ENCODE results near the gene RNASE7.
"Not testable (repeated sequence)": the region's sequence is repeated elsewhere in the genome, so short reads cannot be mapped to it uniquely, and the experiment has no call there.

Gene RNASE7

GRCh38 chr14:21001218-21001617 is 40.9 kb upstream of the RNASE7 start:
- ChIA-PET CTCF (interaction anchor here (1.1 to 5.4 kb wide), 3 partner anchors 13 to 103 kb away, joined by 3 to 35 read pairs (median 9); no protein-coding TSS in a partner anchor), POLR2A (no interaction called here)
- Histone ChIP-seq H3K27ac (ENCODE audit: extremely low read depth, low read depth, low read length) (no peak overlapping the region), H3K4me3 (ENCODE audit: low read depth, low read length) (no peak overlapping the region), H3K9me3 (ENCODE audit: control insufficient read depth, insufficient read depth, low read depth, low read length) (no peaks in the 10 kb centered on the region), H3K4me1 (ENCODE audit: control insufficient read depth, insufficient read depth, low read length) (no peaks in the 10 kb centered on the region), H3K36me3 (ENCODE audit: control insufficient read depth in 2 of 2, insufficient read depth in 1 of 2, low read length in 2 of 2) (peaks cover 13 to 18% of the 10 kb centered on the region in 2 experiments)
- TF ChIP-seq, protein P1, sequence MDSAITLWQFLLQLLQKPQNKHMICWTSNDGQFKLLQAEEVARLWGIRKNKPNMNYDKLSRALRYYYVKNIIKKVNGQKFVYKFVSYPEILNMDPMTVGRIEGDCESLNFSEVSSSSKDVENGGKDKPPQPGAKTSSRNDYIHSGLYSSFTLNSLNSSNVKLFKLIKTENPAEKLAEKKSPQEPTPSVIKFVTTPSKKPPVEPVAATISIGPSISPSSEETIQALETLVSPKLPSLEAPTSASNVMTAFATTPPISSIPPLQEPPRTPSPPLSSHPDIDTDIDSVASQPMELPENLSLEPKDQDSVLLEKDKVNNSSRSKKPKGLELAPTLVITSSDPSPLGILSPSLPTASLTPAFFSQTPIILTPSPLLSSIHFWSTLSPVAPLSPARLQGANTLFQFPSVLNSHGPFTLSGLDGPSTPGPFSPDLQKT (IDR thresholded peaks at IDR 0.05; ENCODE audit: borderline replicate concordance, low read depth, low read length), result no peak
- TF ChIP-seq ZNF549 (tag by site-specific recombination; IDR thresholded peaks at IDR 0.05), result no peak
- TF ChIP-seq ZNF18 (tag by site-specific recombination; IDR thresholded peaks at IDR 0.05), result no peak

GRCh38 chr14:21003788-21004346 is 38.3 kb upstream of the RNASE7 start:
- CTCF ChIA-PET, result interaction anchor here (0.6 to 4.0 kb wide), 7 partner anchors 11 to 506 kb away, joined by 3 to 43 read pairs (median 7); no protein-coding TSS in a partner anchor

GRCh38 chr14:21009721-21010120 is 32.4 kb upstream of the RNASE7 start:
- H3K9me3 ChIP-seq (ENCODE audit: control insufficient read depth, insufficient read depth, low read depth, low read length); H3K4me1 ChIP-seq (ENCODE audit: control insufficient read depth, insufficient read depth, low read length); H3K36me3 ChIP-seq (ENCODE audit: control insufficient read depth in 2 of 2, insufficient read depth in 1 of 2, low read length in 2 of 2); POLR2A ChIA-PET; H3K27ac ChIP-seq (ENCODE audit: extremely low read depth, low read depth, low read length); H3K4me3 ChIP-seq (ENCODE audit: low read depth, low read length): not testable (repeated sequence)
- CTCF ChIA-PET, result interaction anchor here (0.7 to 6.9 kb wide), 7 partner anchors 11 to 151 kb away, joined by 3 to 206 read pairs (median 5); partner anchors contain the start of genes RNASE7 and TMEM253

More at GRCh38 chr14:21003788-21004346, 38.3 kb upstream of the RNASE7 start:
- Histone ChIP-seq H3K4me1 (ENCODE audit: control insufficient read depth, insufficient read depth, low read length) (no peaks in the 10 kb centered on the region), H3K36me3 (ENCODE audit: control insufficient read depth in 2 of 2, insufficient read depth in 1 of 2, low read length in 2 of 2) (no peaks in the 10 kb centered on the region), H3K27ac (ENCODE audit: extremely low read depth, low read depth, low read length) (no peak overlapping the region), H3K4me3 (ENCODE audit: low read depth, low read length) (no peak overlapping the region), H3K9me3 (ENCODE audit: control insufficient read depth, insufficient read depth, low read depth, low read length) (no peaks in the 10 kb centered on the region)
- no peak for TF ChIP-seq ZNF530 (tag by site-specific recombination; IDR thresholded peaks at IDR 0.05; ENCODE audit: low read depth)
- TF ChIP-seq, protein P1 (IDR thresholded peaks at IDR 0.05; ENCODE audit: borderline replicate concordance, low read depth, low read length), result no peak
- POLR2A ChIA-PET, result interaction anchor here (0.7 kb wide), 1 partner anchor 8 kb away, joined by 3 read pairs; no protein-coding TSS in a partner anchor

- Histone ChIP-seq H3K36me3 (ENCODE audit: control insufficient read depth in 2 of 2, insufficient read depth in 1 of 2, low read length in 2 of 2) (no peaks in the 10 kb centered on the region), H3K9me3 (ENCODE audit: control insufficient read depth, insufficient read depth, low read depth, low read length) (no peaks in the 10 kb centered on the region), H3K27ac (ENCODE audit: extremely low read depth, low read depth, low read length) (no peak overlapping the region), H3K4me3 (ENCODE audit: low read depth, low read length) (no peak overlapping the region), H3K4me1 (ENCODE audit: control insufficient read depth, insufficient read depth, low read length) (no peaks in the 10 kb centered on the region)
- POLR2A ChIA-PET, result interaction anchor here (0.6 kb wide), 1 partner anchor 132 kb away, joined by 3 read pairs; no protein-coding TSS in a partner anchor
- CTCF ChIA-PET, result interaction anchor here (1.1 to 6.9 kb wide), 8 partner anchors 10 to 95 kb away, joined by 3 to 206 read pairs (median 5); partner anchors contain the start of genes NDRG2 and RNASE7
- TF ChIP-seq GLI4 (tag by site-specific recombination; IDR thresholded peaks at IDR 0.05) (no peak), ZSCAN16 (tag by site-specific recombination; IDR thresholded peaks at IDR 0.05) (no peak), ZNF518A (tag by site-specific recombination; conservative IDR thresholded peaks at IDR 0.05; ENCODE audit: low read depth) (no peak), ZNF645 (tag by site-specific recombination; IDR thresholded peaks at IDR 0.05) (no peak), GLIS2 (tag by site-specific recombination; IDR thresholded peaks at IDR 0.05) (no peak), HOXD13 (CRISPR knock-in tag; IDR thresholded peaks at IDR 0.05; ENCODE audit: borderline replicate concordance) (no peak), ZNF140 (tag by site-specific recombination; IDR thresholded peaks at IDR 0.05) (no peak), ZFP69B (tag by site-specific recombination; IDR thresholded peaks at IDR 0.05) (no peak), ZNF114 (tag by site-specific recombination; IDR thresholded peaks at IDR 0.05) (no peak), ZNF707 (tag by site-specific recombination; IDR thresholded peaks at IDR 0.05) (no peak)
These were observed 31.0 kb upstream of the RNASE7 start for GRCh38 chr14:21011136-21011535.

Data from HEK293 (cell line).